HUES64 (cell line): ENCODE results near the gene HSFX4.
A peak's percentile ranks its signal among the peaks of the same experiment; 100 is the strongest.
"Not testable (repeated sequence)": the region's sequence is repeated elsewhere in the genome, so short reads cannot be mapped to it uniquely, and the experiment has no call there.

Source experiments
- H3K27ac ChIP-seq: 2 replicates; pipeline ENCODE4 v1.7.0; 2013; ENCODE audit warnings: low read depth, low read length, inconsistent platforms
- H3K27me3 ChIP-seq: 2 replicates; pipeline ENCODE4 v1.6.1; 2013; ENCODE audit warnings: mild to moderate bottlenecking, low read length; ENCODE audit not compliant: insufficient read depth
- H3K36me3 ChIP-seq: 2 replicates; pipeline ENCODE4 v1.6.1; 2013; ENCODE audit warnings: mild to moderate bottlenecking, low read length; ENCODE audit not compliant: insufficient read depth
- H3K4me1 ChIP-seq: 2 replicates; pipeline ENCODE4 v1.6.1; 2013; ENCODE audit warnings: mild to moderate bottlenecking, low read length, moderate library complexity; ENCODE audit not compliant: insufficient read depth
- H3K4me3 ChIP-seq: 2 replicates; pipeline ENCODE4 v1.5.1; 2013; ENCODE audit warnings: mild to moderate bottlenecking, low read length, moderate library complexity
- H3K9ac ChIP-seq: 2 replicates; pipeline ENCODE4 v1.6.1; 2013; ENCODE audit warnings: mild to moderate bottlenecking, low read depth, low read length
- H3K9me3 ChIP-seq: 2 replicates; pipeline ENCODE4 v1.6.1; 2013; ENCODE audit warnings: low read depth, low read length; ENCODE audit not compliant: insufficient read depth
- WGBS: fragments of 150-250, 120-280 bp; methylation state at CpG from one replicate; pipeline ENCODE4 v1.1.7; 2013; ENCODE audit warnings: missing lambda C conversion rate; 5-methylcytosine and 5-hydroxymethylcytosine counted together

The HSFX4 gene

GRCh38 chrX:149938881-149939654, 9.7 kb downstream of the HSFX4 start:
- Histone ChIP-seq H3K36me3 (no peaks in the 10 kb centered on the region), H3K27me3 (no peaks in the 10 kb centered on the region), H3K4me1 (no peaks in the 10 kb centered on the region), H3K4me3 (peak overlapping the region; percentile 72; the same call in 1 of the 2 replicates), H3K9ac (no peak overlapping the region), H3K9me3 (no peaks in the 10 kb centered on the region), H3K27ac (peak overlapping the region; percentile 85; the same call in 1 of the 2 replicates)
- WGBS: 0% methylated on average over 22 of the region's 50 CpGs

GRCh38 chrX:149939655-149939904, 10.2 kb downstream of the HSFX4 start:
- peak overlapping the region; percentile 90; the same call in 1 of the 2 replicates for H3K27ac ChIP-seq
- WGBS: under 1% methylated on average over 17 of the region's 17 CpGs
- H3K27me3 ChIP-seq: no peaks in the 10 kb centered on the region
- H3K9ac ChIP-seq: peak overlapping the region; percentile 75
- no peaks in the 10 kb centered on the region for H3K4me1 ChIP-seq
- no peaks in the 10 kb centered on the region for H3K9me3 ChIP-seq
- peak overlapping the region; percentile 78 for H3K4me3 ChIP-seq
- no peaks in the 10 kb centered on the region for H3K36me3 ChIP-seq

GRCh38 chrX:149939905-149940673, 10.7 kb downstream of the HSFX4 start:
- H3K27ac ChIP-seq: peak overlapping the region; percentile 90; the same call in 1 of the 2 replicates
- H3K27me3 ChIP-seq: no peaks in the 10 kb centered on the region
- no peaks in the 10 kb centered on the region for H3K36me3 ChIP-seq
- H3K4me3 ChIP-seq: peak overlapping the region; percentile 78
- peak overlapping the region; percentile 75 for H3K9ac ChIP-seq
- WGBS: 1% methylated on average over 27 of the region's 27 CpGs
- H3K9me3 ChIP-seq: no peaks in the 10 kb centered on the region
- no peaks in the 10 kb centered on the region for H3K4me1 ChIP-seq

- H3K4me1 ChIP-seq, H3K36me3 ChIP-seq, H3K27me3 ChIP-seq, H3K9ac ChIP-seq, H3K27ac ChIP-seq, H3K9me3 ChIP-seq: not testable (repeated sequence)
- WGBS: 8% methylated on average over 8 of the region's 11 CpGs
- peak overlapping the region; percentile 23; the same call in 1 of the 2 replicates for H3K4me3 ChIP-seq
These were observed 11.3 kb downstream of the HSFX4 start for GRCh38 chrX:149940674-149941024.

GRCh38 chrX:149945087-149945670, 15.8 kb downstream of the HSFX4 start:
- H3K4me1 ChIP-seq, H3K27me3 ChIP-seq, H3K9me3 ChIP-seq, H3K27ac ChIP-seq, H3K4me3 ChIP-seq, H3K9ac ChIP-seq: not testable (repeated sequence)
- 93% methylated on average over 11 of the region's 11 CpGs for WGBS
- peaks cover 15% of the 10 kb centered on the region for H3K36me3 ChIP-seq

- not testable (repeated sequence) for H3K4me3 ChIP-seq, H3K27me3 ChIP-seq, H3K9me3 ChIP-seq, H3K27ac ChIP-seq, H3K9ac ChIP-seq, H3K4me1 ChIP-seq
- 93% methylated on average over 6 of the region's 9 CpGs for WGBS
- H3K36me3 ChIP-seq: peaks cover 15% of the 10 kb centered on the region
These were observed 16.4 kb downstream of the HSFX4 start for GRCh38 chrX:149945820-149946219.

GRCh38 chrX:149946932-149947331, 17.6 kb downstream of the HSFX4 start:
- not testable (repeated sequence) for H3K9me3 ChIP-seq, H3K27me3 ChIP-seq, H3K4me3 ChIP-seq, H3K9ac ChIP-seq, H3K4me1 ChIP-seq, H3K27ac ChIP-seq
- peaks cover 15% of the 10 kb centered on the region for H3K36me3 ChIP-seq
- WGBS: no CpG with 5 or more reads among the region's 3 CpGs

- Histone ChIP-seq H3K36me3 (peaks cover 15% of the 10 kb centered on the region), H3K4me1 (peaks cover 4% of the 10 kb centered on the region), H3K4me3 (no peak overlapping the region), H3K9me3 (no peaks in the 10 kb centered on the region), H3K27ac (peak overlapping the region; percentile 30; the same call in 1 of the 2 replicates), H3K9ac (no peak overlapping the region), H3K27me3 (no peaks in the 10 kb centered on the region)
- WGBS: 42% methylated on average over 2 of the region's 3 CpGs
These were observed 18.6 kb downstream of the HSFX4 start for GRCh38 chrX:149948016-149948415.

GRCh38 chrX:149949743-149950436, 20.5 kb downstream of the HSFX4 start:
- Histone ChIP-seq H3K9me3 (no peaks in the 10 kb centered on the region), H3K27ac (no peak overlapping the region), H3K4me3 (no peak overlapping the region), H3K36me3 (peaks cover 15% of the 10 kb centered on the region), H3K27me3 (no peaks in the 10 kb centered on the region), H3K9ac (no peak overlapping the region), H3K4me1 (peaks cover 4% of the 10 kb centered on the region)
- 84% methylated on average over 6 of the region's 6 CpGs for WGBS

- Histone ChIP-seq H3K27me3 (no peaks in the 10 kb centered on the region), H3K4me3 (no peak overlapping the region), H3K36me3 (peaks cover 15% of the 10 kb centered on the region), H3K9me3 (no peaks in the 10 kb centered on the region), H3K4me1 (peaks cover 4% of the 10 kb centered on the region), H3K27ac (no peak overlapping the region), H3K9ac (no peak overlapping the region)
- 100% methylated on average over 1 of the region's 1 CpG for WGBS
These were observed 21.3 kb downstream of the HSFX4 start for GRCh38 chrX:149950681-149951080.

GRCh38 chrX:149961572-149961971, 32.2 kb downstream of the HSFX4 start:
- H3K27ac ChIP-seq: no peak overlapping the region
- H3K9me3 ChIP-seq: no peaks in the 10 kb centered on the region
- no peaks in the 10 kb centered on the region for H3K27me3 ChIP-seq
- H3K9ac ChIP-seq: no peak overlapping the region
- H3K36me3 ChIP-seq: peaks cover 11% of the 10 kb centered on the region
- H3K4me1 ChIP-seq: no peaks in the 10 kb centered on the region
- WGBS: 91% methylated on average over 2 of the region's 2 CpGs
- H3K4me3 ChIP-seq: no peak overlapping the region
